Cardiac muscle cell (in vitro differentiated cells and primary cell): Measurements from ENCODE around the gene ANKDD1A. TPM values are rescaled to one million over a fixed set of nuclear protein-coding genes. Genes with fewer than 3 reads are reported as not detected.

Experiments
- DNase-seq, 2 donors: peaks; one replicate each; pipeline versions ENCODE4 v3.0.0 to v3.0.0-alpha.2; 2010 to 2017; ENCODE audit warnings: low read depth in 1 of 2, low spot score in 1 of 2
- H3K27ac ChIP-seq: fragments of 200-600 bp; sonication (generic); 2 replicates; pipeline ENCODE4 v1.5.1; 2016
- H3K27me3 ChIP-seq: fragments of 200-600 bp; sonication (generic); 2 replicates; pipeline ENCODE4 v1.6.0; 2016; ENCODE audit warnings: control low read depth
- H3K36me3 ChIP-seq: fragments of 200-600 bp; sonication (generic); 2 replicates; pipeline ENCODE4 v1.5.1; 2016; ENCODE audit warnings: control low read depth
- H3K4me1 ChIP-seq: fragments of 200-600 bp; sonication (generic); 2 replicates; pipeline ENCODE4 v1.8.1; 2017; ENCODE audit warnings: low read depth, mild to moderate bottlenecking, mixed run types
- H3K4me3 ChIP-seq: fragments of 200-600 bp; sonication (generic); 2 replicates; pipeline ENCODE4 v1.5.1; 2016; ENCODE audit warnings: mild to moderate bottlenecking
- H3K9me3 ChIP-seq: fragments of 200-600 bp; sonication (generic); 2 replicates; pipeline ENCODE4 v1.5.1; 2017; ENCODE audit warnings: low read depth, mild to moderate bottlenecking, control low read depth
- polyA plus RNA-seq: library from polyadenylated mRNA; unstranded; fragments of >200 nt; fragmentation: Nextera tagmentation; extraction: Ambion mirVana; gene quantifications from 2 replicates; pipeline ENCODE4 v1.2.1, GENCODE V29; 2016
- total RNA-seq: library from RNA; depleted of rRNA; stranded (reverse); fragments of >200 nt; gene quantifications from 2 replicates; pipeline ENCODE4 v1.2.3, GENCODE V29; 2016
- TF ChIP-seq, protein P1 (sequence below): IDR thresholded peaks from 2 replicates; pipeline ENCODE4 v1.5.1; 2012; ENCODE audit warnings: low read depth, mild to moderate bottlenecking, low read length

Gene ANKDD1A
- total and polyA plus RNA-seq, 2 experiments from 2014 or later = 2.9 to 5.4 TPM

DNA sequence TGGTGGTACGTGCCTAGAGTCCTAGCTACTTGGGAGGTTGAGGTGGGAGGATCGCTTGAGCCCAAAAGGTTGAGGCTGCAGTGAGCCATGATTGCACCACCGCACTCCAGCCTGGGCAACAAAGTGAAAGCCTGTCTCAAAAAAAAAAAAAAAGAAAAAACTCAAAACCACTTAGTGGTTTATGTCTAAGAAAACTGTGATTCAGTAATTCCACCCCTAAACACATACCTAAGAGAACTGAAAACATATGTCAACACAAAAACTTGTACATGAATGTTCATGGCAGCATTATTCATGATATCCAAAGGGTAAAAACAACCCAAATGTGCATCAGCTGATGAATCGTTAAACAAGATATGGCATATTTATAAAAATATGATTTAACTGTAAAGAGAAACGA, 63.7 kb downstream of the ANKDD1A start:
- no peaks in the 10 kb centered on the region for H3K9me3 ChIP-seq
- no peak for DNase-seq
- H3K4me1 ChIP-seq = no peaks in the 10 kb centered on the region
- H3K27ac ChIP-seq = no peak overlapping the region
- no peak overlapping the region for H3K4me3 ChIP-seq
- H3K36me3 ChIP-seq = peaks cover 33% of the 10 kb centered on the region
- TF ChIP-seq, protein P1, sequence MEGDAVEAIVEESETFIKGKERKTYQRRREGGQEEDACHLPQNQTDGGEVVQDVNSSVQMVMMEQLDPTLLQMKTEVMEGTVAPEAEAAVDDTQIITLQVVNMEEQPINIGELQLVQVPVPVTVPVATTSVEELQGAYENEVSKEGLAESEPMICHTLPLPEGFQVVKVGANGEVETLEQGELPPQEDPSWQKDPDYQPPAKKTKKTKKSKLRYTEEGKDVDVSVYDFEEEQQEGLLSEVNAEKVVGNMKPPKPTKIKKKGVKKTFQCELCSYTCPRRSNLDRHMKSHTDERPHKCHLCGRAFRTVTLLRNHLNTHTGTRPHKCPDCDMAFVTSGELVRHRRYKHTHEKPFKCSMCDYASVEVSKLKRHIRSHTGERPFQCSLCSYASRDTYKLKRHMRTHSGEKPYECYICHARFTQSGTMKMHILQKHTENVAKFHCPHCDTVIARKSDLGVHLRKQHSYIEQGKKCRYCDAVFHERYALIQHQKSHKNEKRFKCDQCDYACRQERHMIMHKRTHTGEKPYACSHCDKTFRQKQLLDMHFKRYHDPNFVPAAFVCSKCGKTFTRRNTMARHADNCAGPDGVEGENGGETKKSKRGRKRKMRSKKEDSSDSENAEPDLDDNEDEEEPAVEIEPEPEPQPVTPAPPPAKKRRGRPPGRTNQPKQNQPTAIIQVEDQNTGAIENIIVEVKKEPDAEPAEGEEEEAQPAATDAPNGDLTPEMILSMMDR = no peak
- no peaks in the 10 kb centered on the region for H3K27me3 ChIP-seq

DNA sequence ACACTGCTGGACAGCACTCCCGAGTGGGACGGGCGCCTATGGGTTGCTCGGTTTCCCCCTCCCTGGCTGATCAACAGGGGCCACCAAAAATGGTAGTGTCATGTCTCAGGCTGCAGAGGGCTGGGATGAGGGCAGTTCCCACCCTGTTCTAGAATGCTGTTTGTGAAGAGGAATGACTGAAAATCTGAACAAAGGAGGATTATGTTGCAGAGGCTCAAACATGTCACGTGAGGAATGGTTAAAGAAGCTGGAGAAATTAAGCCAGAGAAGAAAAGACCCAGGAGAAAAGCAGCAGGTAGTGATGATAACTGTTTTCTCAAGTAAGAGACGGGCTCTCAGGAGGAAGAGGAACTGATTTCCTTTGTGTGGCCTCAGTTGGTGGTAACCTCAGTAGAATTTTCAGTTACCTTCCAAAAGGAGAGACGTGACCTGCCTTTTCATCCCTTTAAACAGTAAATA, 67.6 kb downstream of the ANKDD1A start:
- no peak for DNase-seq
- no peaks in the 10 kb centered on the region for H3K9me3 ChIP-seq
- H3K4me3 ChIP-seq = no peak overlapping the region
- no peak overlapping the region for H3K27ac ChIP-seq
- H3K36me3 ChIP-seq = peaks cover 18% of the 10 kb centered on the region
- no peaks in the 10 kb centered on the region for H3K4me1 ChIP-seq
- TF ChIP-seq, protein P1 = no peak
- H3K27me3 ChIP-seq = no peaks in the 10 kb centered on the region

GRCh38 chr15:64981812-64982431, 70.2 kb downstream of the ANKDD1A start:
- DNase-seq = no peak
- Histone ChIP-seq H3K27me3 (no peaks in the 10 kb centered on the region), H3K36me3 (peaks cover 7% of the 10 kb centered on the region), H3K4me3 (no peak overlapping the region), H3K4me1 (no peaks in the 10 kb centered on the region), H3K9me3 (no peaks in the 10 kb centered on the region), H3K27ac (no peak overlapping the region)
- TF ChIP-seq, protein P1 = no peak

DNA sequence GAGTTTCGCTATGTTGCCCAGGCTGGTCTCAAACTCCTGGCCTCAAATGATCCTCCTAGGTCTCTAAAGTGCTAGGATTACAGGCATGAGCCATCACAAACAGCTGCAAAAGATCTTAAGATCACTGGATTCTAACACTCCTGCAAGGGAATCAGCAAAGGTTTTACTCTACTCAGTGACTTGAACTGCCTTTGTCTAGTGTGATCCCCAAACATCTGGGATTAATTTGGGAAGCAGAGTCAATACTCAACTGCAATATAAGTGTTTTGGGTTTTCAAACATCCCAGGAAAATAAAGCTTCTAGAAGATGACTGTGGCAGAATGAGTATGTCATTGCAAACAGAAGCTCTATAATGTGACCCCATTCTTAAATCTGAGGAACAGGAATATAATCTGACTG, 70.8 kb downstream of the ANKDD1A start:
- H3K27me3 ChIP-seq = no peaks in the 10 kb centered on the region
- H3K27ac ChIP-seq = no peak overlapping the region
- H3K4me1 ChIP-seq = no peaks in the 10 kb centered on the region
- H3K9me3 ChIP-seq = no peaks in the 10 kb centered on the region
- TF ChIP-seq, protein P1 = no peak
- peaks cover 7% of the 10 kb centered on the region for H3K36me3 ChIP-seq
- H3K4me3 ChIP-seq = no peak overlapping the region
- no peak for DNase-seq

- Histone ChIP-seq H3K4me1 (peaks cover 3% of the 10 kb centered on the region), H3K27ac (peak overlapping the region; percentile 39), H3K4me3 (no peak overlapping the region), H3K36me3 (peaks cover 7% of the 10 kb centered on the region), H3K9me3 (no peaks in the 10 kb centered on the region), H3K27me3 (no peaks in the 10 kb centered on the region)
- TF ChIP-seq, protein P1 = no peak
- peak in 1 of 2 donors; percentile 62 for DNase-seq
These were observed 73.8 kb downstream of the ANKDD1A start for GRCh38 chr15:64985366-64986033.
